GM19395 (cell line): ENCODE data around the gene C5AR1.
"Not testable (repeated sequence)": the region's sequence is repeated elsewhere in the genome, so short reads cannot be mapped to it uniquely, and the experiment has no call there.

ENCODE experiments used
- ATAC-seq: cut with Tn5 transposase; IDR thresholded peaks from one replicate; pipeline ENCODE4 v1.9.1; 2021; ENCODE audit warnings: mild to moderate bottlenecking, moderate library complexity; ENCODE audit not compliant: unreplicated experiment

Gene C5AR1

DNA sequence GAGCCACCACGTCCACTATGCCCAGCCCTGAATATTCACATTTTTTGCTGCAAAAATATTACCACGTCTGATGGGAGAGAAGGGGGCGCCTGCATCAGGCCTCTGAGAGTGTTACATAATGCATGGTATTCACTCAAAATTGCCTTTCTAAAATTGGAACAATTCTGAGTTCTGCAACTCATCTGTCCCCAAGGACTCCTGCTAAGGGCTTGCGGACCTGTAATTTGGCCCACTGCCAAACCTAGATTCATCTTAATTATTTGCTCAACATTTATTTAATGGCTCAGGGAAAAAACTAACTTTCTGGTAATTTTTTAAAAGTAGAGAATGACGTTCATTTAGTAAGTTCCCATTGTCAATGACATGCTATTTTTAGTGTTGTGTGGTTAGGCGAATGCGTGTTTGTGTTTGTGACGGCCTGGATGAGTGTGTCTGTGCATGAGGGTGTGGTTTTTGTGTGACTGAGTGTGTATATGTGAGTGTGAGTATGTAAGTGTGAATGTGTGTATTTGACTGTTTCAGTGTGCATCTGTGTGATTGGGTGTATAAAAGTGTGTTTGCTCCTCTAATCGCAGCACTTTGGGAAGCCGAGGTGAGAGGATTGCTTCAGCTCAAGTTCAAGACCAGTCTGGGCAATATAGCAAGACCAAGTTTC lies 26.1 kb upstream of the C5AR1 start:
- ATAC-seq: no peak

DNA sequence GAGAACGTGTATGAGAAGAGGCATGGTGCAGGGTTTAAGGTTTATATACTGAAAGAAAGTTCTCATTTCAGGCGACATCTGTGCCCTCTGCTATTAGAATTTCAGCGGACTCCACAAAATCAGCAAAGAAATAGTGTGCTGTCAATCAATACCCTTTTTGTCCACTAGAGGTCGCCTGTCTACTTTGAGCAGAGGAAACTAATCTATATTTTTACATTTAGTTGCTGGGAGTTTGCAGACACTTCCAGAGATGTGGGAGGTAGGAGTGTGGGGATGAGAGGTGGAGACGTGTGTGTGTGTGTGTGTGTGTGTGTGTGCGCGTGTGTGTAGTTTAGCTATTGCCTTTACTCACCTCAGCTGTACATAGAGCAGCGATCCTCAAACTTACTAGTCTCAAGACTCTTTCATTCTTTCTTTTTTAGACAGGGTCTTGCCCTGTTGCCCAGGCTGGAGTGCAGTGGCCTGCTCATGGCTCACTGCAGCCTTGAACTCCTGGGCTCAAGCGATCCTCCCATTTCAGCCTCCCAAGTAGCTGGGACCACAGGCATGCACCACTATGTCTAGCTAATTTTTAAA lies 25.2 kb upstream of the C5AR1 start:
- no peak for ATAC-seq

DNA sequence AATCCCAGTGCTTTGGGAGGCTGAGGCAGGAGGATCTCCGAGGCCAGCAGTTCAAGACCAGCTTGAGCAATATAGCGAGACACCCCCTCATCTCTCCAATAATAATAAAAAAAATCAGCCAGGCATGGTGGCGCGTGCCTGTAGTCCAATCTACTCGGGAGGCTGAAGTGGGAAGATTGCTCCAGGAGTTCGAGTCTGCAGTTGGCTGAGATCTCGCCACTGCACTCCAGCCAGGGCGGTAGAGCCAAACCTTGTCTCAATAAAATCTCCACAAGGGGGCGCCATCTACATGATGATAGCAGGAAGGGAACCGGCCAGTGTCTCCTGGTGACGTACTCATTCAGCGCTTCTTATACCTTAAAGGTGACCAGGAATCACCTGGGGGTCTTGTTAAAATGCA lies 13.6 kb upstream of the C5AR1 start:
- no peak for ATAC-seq

DNA sequence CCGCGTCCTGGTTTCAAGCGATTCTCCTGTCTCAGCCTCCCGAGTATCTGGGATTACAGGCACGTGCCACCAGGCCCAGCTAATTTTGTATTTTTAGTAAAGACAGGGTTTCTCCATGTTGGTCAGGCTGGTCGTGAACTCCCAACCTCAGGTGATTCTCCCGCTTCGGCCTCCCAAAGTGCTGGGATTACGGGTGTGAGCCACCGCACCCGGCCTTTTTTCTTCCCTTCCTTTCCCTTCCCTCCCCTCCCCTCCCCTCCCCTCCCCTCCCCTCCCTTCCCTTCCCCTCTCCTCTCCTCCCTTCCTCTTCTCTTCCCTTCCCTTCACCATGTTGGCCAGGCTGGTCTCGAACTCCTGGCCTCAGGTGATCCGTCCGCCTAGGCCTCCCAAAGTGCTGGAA lies 8.8 kb upstream of the C5AR1 start:
- ATAC-seq: not testable (repeated sequence)

DNA sequence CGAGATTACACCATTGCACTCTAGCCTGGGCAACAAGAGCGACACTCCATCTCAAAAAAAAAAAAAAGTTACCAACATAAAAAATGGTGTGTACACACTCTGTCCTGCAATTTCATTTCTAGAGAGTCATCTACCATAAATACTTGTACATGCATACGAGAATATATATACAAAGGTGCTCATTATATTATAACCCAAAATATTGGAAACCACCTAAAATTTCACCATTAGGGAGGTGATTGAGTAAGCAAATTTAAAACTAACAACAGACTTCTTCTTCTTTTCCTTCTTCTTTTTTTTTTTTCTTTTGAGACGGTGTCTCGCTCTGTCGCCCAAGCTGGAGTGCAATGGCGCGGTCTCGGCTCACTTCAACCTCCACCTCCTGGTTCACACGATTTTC lies 7.4 kb upstream of the C5AR1 start:
- no peak for ATAC-seq

DNA sequence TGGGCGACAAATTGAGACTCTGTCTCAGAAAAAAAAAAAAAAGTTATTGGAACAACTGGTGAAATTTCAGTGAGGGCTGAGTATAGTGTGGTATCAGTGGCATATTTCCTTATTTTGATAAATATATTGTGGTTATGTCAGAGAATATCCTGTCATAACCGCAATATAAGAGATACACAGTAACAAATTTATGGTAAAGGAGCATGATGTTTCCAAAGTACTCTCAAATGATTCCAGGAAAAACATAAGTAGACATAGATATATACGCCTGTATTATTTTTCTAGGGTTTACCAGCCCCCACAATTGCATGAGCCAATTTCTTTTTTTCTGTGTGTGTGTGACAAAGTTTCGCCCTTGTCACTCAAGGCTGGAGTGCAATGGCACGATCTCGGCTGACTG lies 5.7 kb upstream of the C5AR1 start:
- ATAC-seq: no peak

DNA sequence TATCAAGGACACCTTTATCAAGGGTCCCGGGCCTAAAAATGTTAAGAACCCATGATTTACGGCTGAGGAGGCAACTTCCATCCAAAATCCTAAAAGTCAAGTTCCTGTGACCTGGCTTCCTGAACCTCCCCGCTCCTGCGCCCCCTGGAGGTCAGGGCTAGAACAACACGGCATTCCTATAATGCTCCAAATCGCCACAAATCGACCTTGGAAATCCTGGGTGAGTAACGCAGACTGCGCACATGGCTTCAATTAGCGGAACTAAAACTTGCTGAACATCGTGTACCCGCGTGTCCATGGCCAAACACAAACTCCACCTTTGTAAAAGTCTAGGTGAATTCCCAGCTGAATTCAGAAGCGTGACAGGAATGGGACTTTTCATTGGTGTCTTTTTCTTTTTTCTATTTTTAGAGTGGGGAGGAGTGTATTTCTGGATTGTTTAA lies 4.3 kb upstream of the C5AR1 start:
- ATAC-seq: no peak

DNA sequence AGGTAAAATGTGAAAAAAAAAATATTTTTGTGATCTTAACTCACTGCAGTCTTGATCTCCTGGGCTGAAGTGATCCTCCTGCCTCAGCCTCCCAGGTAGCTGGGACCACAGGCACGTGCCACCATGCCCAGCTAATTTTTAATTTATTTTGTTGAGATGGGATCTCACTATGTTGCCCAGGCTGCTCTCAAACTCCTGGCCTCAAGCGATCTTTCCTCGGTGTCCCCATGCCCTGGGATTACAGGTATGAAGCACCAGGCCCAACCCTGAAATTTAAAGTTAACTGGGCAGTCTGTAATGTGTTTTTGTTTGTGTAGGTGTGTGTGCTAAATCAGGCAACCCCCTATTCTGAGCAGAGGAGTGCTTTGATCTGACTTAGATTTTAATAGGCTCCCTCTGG lies 3.4 kb upstream of the C5AR1 start:
- no peak for ATAC-seq

DNA sequence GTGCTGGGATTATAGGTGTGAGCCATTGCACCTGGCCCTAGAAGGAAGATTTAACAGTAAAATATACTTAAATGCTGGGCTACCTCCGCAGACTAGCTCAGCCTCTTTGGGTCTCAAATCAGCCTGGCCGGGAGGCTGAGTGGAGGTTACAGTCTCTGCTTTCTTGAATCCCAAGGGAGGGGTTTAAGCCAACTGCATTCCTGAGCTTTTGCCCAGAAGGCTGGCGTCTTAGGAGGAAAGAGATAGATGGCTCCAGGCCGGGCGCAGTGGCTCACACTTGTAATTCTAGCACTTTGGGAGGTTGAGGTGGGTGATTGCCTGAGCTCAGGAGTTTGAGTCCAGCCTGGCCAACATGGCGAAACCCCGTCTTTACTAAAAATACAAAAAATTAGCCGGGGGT lies 623 bp upstream of the C5AR1 start:
- ATAC-seq: no peak

DNA sequence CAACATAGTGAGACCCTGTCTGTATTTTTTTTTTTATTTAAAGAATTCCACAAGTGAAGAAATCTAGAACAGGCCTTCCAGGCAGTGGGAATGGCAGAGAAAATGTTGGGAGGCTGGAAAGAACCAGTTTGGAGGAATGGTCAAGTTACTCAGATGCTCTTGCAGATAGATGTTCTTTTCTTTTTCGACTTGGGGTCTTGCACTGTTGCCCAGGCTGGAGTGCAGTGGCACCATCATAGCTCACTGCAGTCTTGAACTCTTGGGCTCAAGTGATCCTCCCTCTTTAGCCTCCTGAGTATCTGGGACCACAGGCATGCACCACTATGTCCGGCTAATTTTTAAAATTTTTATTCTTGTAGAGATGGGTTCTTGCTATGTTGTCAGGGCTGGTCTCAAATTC lies 662 bp downstream of the C5AR1 start:
- no peak for ATAC-seq

DNA sequence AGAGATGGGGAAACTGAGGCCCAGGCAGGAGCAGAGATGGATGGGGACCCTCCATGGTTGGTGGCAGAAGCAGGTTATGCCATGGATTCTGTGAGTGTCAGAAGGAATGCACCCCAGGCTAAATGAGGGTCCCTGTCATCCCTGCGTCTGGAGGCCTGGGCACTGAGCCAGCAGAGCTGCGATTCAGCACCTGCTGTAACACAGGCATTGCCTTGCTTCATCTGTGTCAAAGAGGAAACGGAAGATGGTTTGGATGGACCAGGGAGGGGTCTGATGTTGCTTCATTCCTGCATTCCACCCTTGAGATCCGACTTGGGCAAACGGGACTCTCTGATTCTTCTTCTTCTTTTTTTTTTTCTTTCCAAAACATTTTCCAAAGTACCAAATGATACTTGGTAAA lies 1.2 kb downstream of the C5AR1 start:
- ATAC-seq: no peak

DNA sequence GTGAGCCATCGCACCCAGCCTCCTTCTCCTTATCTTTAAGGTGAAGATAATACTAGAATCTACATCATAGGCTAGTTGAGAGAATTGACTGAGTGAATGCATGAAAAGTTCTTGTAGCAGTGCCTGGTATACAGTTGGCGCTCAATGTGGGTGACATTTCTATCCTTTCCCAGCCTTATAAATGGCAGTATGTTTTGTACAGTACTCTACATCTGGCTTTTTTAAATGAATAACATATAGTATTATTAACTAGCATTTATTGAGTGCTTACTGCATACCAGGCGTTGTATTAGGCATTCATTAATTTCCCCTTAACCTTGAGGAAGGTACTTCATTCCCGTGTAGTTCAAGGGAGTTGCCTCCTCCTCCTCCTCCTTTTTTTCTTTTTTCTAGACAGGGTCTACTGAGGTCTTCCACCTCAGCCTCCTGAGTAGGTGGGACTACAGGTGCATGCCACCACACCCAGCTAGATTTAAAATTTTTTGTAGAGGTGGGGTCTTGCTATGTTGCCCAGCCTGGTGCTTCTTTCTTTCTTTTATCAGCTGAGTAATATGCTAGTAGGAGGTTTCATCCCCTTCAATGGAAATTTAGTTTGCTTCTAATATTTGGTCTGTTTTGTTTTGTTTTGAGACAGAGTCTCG lies 2.8 kb downstream of the C5AR1 start:
- no peak for ATAC-seq

DNA sequence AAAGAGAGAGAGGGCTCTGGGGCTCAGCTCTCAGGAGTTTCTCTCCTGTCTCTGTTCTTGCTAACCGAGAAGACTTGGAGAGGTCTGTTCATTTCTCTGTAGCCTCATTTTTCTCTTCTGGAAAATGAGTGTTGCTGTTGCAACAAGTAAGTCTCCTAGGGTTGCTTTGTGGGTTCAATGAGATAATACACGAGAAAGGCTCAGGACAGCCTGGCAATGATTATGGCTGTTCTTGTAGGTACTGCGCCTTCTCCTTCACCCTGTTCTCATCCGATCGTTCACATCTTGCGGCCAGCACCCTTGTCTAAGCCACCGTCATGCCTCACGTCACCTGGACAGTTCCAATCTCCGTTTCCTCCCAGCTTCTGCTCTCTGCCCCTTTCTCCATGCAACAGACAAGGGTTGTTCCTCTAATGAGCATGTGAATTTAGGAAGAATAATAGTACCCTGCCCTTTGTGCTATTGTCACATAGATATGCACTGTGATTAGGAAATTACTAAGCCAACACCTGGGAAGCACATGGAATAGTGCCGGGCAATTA lies 4.2 kb downstream of the C5AR1 start:
- no peak for ATAC-seq

DNA sequence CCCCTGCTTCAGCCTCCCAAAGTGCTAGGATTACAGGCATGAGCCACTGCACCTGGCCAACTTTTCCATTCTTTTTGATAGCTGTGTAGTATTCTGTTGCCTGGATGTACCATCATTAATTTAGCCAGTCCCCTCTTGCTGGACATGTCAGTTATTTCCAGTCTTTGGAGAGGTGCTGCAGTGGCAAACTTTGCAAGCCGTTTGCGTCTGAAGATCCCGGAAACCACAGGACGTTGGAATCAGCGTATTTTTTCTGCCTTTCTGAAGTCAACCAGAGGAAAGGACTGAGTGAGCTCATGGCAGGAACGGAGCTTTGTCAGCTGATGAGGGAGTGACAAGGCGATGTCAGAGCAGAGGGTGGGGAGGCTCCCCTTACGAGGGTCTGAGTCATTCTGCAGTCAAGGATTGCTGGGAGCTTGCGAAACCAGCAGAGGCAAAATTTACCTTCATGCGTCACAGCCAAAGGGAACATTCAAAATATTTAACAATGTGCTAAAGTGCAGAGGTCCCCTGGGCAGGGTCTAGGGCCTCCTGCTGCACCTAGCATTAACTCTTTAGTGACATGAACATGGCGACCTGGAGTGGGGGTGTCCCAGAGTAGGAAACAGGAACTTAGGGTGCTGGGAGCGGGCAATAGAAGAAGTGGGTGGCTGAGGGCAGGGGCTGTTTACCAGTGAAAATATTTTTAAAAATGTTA lies 5.6 kb downstream of the C5AR1 start:
- no peak for ATAC-seq

DNA sequence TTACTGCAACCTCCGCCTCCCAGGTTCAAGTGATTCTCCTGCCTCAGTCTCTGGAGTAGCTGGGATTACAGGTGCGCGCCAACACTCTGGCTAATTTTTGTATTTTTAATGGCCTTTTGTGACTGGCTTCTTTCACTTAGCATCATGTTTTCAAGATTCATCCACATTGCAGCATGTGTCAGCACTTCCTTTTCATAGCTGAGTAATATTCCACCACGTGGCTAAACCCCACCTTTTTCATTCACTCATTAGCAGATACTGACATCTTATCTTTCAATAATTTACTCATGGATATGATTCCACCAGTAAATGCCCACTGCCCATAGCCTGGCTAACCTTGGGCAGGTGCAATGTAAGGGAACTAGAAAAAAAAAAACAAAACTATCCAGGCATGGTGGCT lies 6.9 kb downstream of the C5AR1 start:
- no peak for ATAC-seq

DNA sequence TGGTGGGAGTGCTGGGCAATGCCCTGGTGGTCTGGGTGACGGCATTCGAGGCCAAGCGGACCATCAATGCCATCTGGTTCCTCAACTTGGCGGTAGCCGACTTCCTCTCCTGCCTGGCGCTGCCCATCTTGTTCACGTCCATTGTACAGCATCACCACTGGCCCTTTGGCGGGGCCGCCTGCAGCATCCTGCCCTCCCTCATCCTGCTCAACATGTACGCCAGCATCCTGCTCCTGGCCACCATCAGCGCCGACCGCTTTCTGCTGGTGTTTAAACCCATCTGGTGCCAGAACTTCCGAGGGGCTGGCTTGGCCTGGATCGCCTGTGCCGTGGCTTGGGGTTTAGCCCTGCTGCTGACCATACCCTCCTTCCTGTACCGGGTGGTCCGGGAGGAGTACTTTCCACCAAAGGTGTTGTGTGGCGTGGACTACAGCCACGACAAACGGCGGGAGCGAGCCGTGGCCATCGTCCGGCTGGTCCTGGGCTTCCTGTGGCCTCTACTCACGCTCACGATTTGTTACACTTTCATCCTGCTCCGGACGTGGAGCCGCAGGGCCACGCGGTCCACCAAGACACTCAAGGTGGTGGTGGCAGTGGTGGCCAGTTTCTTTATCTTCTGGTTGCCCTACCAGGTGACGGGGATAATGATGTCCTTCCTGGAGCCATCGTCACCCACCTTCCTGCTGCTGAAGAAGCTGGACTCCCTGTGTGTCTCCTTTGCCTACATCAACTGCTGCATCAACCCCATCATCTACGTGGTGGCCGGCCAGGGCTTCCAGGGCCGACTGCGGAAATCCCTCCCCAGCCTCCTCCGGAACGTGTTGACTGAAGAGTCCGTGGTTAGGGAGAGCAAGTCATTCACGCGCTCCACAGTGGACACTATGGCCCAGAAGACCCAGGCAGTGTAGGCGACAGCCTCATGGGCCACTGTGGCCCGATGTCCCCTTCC lies 10.5 kb downstream of the C5AR1 start:
- ATAC-seq: no peak

DNA sequence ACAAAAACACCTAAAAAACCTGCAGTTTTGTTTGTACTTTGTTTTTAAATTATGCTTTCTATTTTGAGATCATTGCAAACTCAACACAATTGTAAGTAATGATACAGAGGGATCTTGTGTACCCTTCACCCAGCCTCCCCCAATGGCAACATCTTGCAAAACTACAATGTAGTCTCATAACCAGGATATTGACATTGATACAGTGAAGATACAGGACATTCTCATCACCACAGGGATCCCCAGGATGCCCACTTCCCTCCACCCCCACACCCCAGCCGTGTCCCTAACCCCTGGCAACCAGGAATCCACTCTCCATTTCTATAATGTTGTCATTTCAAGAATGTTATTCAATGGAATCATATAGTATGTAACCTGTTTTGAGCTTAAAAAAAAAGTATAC lies 12.0 kb downstream of the C5AR1 start:
- ATAC-seq: no peak

DNA sequence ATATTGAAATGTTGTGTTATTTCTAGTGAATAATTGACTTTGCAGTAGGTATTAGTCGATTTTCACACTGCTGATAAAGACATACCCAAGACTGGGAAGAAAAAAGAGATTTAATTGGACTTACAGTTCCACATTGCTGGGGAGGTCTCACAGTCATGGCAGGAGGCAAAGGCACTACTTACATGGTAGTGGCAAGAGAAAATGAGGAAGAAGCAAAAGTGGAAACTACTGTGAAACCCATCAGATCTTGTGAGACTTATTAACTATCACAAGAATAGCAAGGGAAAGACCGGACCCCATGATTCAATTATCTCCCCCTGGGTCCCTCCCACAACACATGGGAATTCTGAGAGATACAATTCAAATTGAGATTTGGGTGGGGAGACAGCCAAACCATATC lies 12.4 kb downstream of the C5AR1 start:
- ATAC-seq: no peak

DNA sequence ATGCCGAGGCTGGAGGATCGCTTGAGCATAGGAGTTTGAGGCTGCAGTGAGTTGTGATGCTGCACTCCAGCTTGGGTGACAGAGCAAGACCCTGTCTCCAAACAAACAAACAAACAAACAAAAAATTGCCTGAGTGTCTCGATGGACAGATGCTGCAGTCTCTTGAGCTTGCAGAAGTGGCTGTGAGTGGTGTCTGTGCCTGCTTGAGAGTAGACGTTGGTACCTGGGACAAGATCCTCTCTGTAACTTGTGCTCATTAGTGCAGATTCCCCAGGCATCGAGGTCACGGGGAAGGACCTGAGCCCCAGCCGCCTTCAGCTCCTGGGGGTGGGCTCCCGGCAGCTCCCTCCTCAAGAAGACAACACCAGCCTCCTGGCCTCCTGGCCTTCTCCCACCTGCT lies 13.7 kb downstream of the C5AR1 start:
- no peak for ATAC-seq

DNA sequence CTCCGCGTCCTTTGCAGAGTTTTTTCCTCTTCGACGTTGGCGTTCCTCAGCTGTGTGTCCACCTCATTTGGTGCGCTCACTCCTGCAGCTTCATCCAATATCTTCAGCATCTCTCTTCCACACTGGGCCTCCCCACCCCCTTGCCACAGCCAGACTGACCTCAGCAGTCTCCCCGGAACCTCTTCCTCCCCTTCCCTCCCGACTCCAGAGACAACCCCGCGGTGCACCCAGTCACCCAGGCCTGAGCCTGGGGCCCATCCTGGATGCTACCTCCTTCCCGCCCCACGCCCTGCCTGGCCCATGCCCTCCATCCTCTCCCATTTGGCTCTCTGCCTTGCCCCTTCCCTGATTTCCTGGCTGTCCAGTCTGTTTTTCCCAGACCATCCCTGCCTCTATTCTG lies 14.2 kb downstream of the C5AR1 start:
- no peak for ATAC-seq

DNA sequence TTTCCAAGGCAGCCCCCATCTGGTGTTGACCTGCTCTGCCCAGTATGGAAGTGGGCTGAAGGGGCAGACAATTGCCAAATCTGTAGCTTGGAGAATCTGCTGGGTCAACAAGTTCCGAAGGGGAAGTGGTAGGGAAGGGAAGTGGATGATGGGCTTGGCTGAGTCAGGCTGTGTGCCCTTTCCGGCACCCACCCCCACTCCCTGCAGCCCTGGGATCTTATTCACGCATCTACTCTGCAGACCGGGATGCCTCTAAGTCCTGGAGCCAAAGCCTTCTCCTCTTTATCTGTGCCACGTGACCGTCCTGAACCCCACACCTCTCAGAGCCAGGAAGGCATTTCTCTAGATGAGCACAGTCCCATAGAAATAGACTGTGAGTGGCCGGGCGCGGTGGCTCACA lies 14.8 kb downstream of the C5AR1 start:
- no peak for ATAC-seq
